Measurements from ENCODE around the gene MRPL39. TPM values are rescaled to one million over a fixed set of nuclear protein-coding genes. Genes with fewer than 3 reads are reported as not detected.

The MRPL39 gene
- total RNA-seq, 1 experiment from 2014 or later = 21.2 TPM

DNA sequence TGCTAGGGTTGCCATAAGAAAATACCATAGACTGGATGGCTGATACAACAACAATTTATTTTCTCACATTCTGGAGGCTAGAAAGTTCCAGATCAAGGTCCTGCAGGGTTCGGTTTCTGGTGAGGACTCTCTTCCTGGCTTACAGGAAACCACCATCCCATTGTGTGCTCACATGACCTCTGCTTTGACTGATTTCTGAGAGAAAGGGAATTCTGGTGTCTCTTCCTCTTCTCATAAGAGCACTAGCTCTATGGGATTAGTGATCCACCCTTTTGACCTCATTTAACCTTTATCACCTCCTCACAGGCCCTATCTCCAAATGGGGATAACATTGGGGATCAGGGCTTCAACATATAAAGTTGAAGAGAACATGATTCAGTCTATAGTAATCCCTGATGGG, 47.5 kb downstream of the MRPL39 start:
- H3K4me3 ChIP-seq = no peak overlapping the region
- CTCF ChIA-PET = no interaction called here
- no peaks in the 10 kb centered on the region for H3K9me3 ChIP-seq (ENCODE audit: insufficient read depth, low read depth)
- H2AFZ ChIP-seq = no peak overlapping the region
- no peaks in the 10 kb centered on the region for H3K4me1 ChIP-seq (replicated peaks; ENCODE audit: insufficient read depth)
- no peaks in the 10 kb centered on the region for H3K9me2 ChIP-seq (ENCODE audit: insufficient read depth)
- no peaks in the 10 kb centered on the region for H3K79me2 ChIP-seq (ENCODE audit: low read depth)
- H3K27me3 ChIP-seq (ENCODE audit: insufficient read depth, low read depth) = no peaks in the 10 kb centered on the region
- POLR2A ChIA-PET (ENCODE audit: unreplicated experiment) = no interaction called here
- no peaks in the 10 kb centered on the region for H4K20me1 ChIP-seq (ENCODE audit: insufficient read depth)
- TF ChIP-seq EZH2 (IDR thresholded peaks at IDR 0.05; ENCODE audit: low read depth) = no peak
- TF ChIP-seq, protein P1, sequence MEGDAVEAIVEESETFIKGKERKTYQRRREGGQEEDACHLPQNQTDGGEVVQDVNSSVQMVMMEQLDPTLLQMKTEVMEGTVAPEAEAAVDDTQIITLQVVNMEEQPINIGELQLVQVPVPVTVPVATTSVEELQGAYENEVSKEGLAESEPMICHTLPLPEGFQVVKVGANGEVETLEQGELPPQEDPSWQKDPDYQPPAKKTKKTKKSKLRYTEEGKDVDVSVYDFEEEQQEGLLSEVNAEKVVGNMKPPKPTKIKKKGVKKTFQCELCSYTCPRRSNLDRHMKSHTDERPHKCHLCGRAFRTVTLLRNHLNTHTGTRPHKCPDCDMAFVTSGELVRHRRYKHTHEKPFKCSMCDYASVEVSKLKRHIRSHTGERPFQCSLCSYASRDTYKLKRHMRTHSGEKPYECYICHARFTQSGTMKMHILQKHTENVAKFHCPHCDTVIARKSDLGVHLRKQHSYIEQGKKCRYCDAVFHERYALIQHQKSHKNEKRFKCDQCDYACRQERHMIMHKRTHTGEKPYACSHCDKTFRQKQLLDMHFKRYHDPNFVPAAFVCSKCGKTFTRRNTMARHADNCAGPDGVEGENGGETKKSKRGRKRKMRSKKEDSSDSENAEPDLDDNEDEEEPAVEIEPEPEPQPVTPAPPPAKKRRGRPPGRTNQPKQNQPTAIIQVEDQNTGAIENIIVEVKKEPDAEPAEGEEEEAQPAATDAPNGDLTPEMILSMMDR (conservative IDR thresholded peaks at IDR 0.05) = no peak
- H3F3A ChIP-seq (ENCODE audit: insufficient read depth, low read depth) = no peaks in the 10 kb centered on the region
- BruUV-seq (replicated peaks) = no TSS peak
- DNase-seq = no peak
- intact Hi-C loops (cut with micrococcal nuclease; ENCODE audit: unreplicated experiment) = no loop called here
- H3K36me3 ChIP-seq (ENCODE audit: low read depth) = no peaks in the 10 kb centered on the region
- no peak overlapping the region for H3K4me2 ChIP-seq
- no peak overlapping the region for H3K27ac ChIP-seq

DNA sequence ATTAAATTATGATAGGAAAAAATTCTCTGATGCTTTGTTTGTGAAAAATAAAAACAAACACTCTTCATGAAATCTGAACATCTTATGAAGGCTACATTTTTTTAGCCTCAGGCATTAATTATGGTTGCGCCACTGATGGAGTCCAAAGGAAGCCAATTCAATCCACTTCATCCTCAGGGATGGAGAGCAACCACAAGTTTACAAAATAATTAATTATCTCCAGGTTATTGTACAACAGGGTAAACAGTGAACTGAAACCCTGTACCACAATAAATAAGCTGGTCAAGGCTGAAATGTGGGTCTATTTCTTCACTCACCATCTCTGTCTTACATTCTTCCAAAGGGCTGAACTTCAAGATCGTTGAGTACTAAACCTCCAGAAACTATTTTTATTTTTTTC, 49.2 kb downstream of the MRPL39 start:
- intact Hi-C loops (cut with micrococcal nuclease; ENCODE audit: unreplicated experiment) = no loop called here

DNA sequence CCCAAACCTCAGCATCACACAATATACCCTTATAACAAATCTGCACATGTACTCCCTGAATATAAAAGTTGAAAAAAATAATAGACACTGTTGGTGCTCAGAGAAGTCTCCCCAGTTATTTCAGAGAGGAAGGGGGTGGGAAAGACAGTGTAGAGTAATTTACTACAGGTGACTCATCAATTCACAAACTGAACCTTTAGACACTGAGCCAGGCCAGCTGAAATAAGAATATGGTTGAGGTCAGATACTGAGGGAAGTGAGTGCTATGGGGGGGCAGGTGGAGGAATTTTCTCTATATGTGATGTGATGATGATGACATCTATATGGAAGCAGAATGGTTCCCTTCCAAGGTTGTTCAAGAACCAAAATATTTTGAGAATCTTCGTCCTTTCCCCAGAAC, 50.1 kb downstream of the MRPL39 start:
- no peak for DNase-seq
- BruUV-seq (replicated peaks) = no TSS peak
- no peaks in the 10 kb centered on the region for H3K9me3 ChIP-seq (ENCODE audit: insufficient read depth, low read depth)
- H3K4me3 ChIP-seq = no peak overlapping the region
- no peaks in the 10 kb centered on the region for H3K27me3 ChIP-seq (ENCODE audit: insufficient read depth, low read depth)
- CTCF ChIA-PET = no interaction called here
- H4K20me1 ChIP-seq (ENCODE audit: insufficient read depth) = no peaks in the 10 kb centered on the region
- intact Hi-C loops (cut with micrococcal nuclease; ENCODE audit: unreplicated experiment) = no loop called here
- no peaks in the 10 kb centered on the region for H3F3A ChIP-seq (ENCODE audit: insufficient read depth, low read depth)
- POLR2A ChIA-PET (ENCODE audit: unreplicated experiment) = no interaction called here
- no peaks in the 10 kb centered on the region for H3K79me2 ChIP-seq (ENCODE audit: low read depth)
- no peak overlapping the region for H3K4me2 ChIP-seq
- no peaks in the 10 kb centered on the region for H3K4me1 ChIP-seq (replicated peaks; ENCODE audit: insufficient read depth)
- H2AFZ ChIP-seq = no peak overlapping the region
- no peaks in the 10 kb centered on the region for H3K9me2 ChIP-seq (ENCODE audit: insufficient read depth)
- no peak overlapping the region for H3K27ac ChIP-seq
- no peaks in the 10 kb centered on the region for H3K36me3 ChIP-seq (ENCODE audit: low read depth)
- TF ChIP-seq, protein P1 (conservative IDR thresholded peaks at IDR 0.05) = no peak
- no peak for TF ChIP-seq EZH2 (IDR thresholded peaks at IDR 0.05; ENCODE audit: low read depth)

More for the DNA sequence above, 49.2 kb downstream of the MRPL39 start:
- H2AFZ ChIP-seq = no peak overlapping the region
- ChIA-PET CTCF (no interaction called here), POLR2A (ENCODE audit: unreplicated experiment) (no interaction called here)
- H3K27ac ChIP-seq = no peak overlapping the region
- no peaks in the 10 kb centered on the region for H3K36me3 ChIP-seq (ENCODE audit: low read depth)
- no peaks in the 10 kb centered on the region for H4K20me1 ChIP-seq (ENCODE audit: insufficient read depth)
- no peak overlapping the region for H3K4me3 ChIP-seq
- no peaks in the 10 kb centered on the region for H3F3A ChIP-seq (ENCODE audit: insufficient read depth, low read depth)
- no peaks in the 10 kb centered on the region for H3K27me3 ChIP-seq (ENCODE audit: insufficient read depth, low read depth)
- no peaks in the 10 kb centered on the region for H3K79me2 ChIP-seq (ENCODE audit: low read depth)
- DNase-seq = no peak
- H3K9me3 ChIP-seq (ENCODE audit: insufficient read depth, low read depth) = no peaks in the 10 kb centered on the region
- H3K4me2 ChIP-seq = no peak overlapping the region
- H3K4me1 ChIP-seq (replicated peaks; ENCODE audit: insufficient read depth) = no peaks in the 10 kb centered on the region
- no peaks in the 10 kb centered on the region for H3K9me2 ChIP-seq (ENCODE audit: insufficient read depth)
- no peak for TF ChIP-seq EZH2 (IDR thresholded peaks at IDR 0.05; ENCODE audit: low read depth)
- TF ChIP-seq, protein P1 (conservative IDR thresholded peaks at IDR 0.05) = no peak
- BruUV-seq (replicated peaks) = no TSS peak

Measured in PC-9 (cell line).